ENCODE data around the gene IL1RAPL2.

DNA sequence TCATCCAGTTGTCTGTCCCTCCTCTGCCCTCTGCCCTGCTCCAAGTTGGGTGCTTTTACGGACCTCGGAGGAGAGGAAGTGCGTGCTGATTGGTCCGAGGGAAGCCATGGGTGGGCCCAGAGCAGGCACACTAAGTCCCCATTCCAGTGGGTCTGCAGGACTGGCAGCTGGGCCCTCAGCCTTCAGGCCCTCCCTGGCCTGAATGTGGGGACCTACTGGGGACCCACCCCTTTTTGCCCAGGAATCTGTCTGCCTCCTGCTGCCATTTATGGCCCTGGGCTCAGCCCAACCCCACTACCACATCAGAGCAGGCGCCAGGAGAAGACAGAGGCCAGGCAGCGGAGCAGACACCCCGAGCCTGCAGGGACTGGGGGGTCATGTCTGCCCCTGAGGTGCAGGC, 484.9 kb downstream of the IL1RAPL2 start:
- TF ChIP-seq POLR2A (IDR thresholded peaks at IDR 0.05): no peak
- TF ChIP-seq, protein P1, sequence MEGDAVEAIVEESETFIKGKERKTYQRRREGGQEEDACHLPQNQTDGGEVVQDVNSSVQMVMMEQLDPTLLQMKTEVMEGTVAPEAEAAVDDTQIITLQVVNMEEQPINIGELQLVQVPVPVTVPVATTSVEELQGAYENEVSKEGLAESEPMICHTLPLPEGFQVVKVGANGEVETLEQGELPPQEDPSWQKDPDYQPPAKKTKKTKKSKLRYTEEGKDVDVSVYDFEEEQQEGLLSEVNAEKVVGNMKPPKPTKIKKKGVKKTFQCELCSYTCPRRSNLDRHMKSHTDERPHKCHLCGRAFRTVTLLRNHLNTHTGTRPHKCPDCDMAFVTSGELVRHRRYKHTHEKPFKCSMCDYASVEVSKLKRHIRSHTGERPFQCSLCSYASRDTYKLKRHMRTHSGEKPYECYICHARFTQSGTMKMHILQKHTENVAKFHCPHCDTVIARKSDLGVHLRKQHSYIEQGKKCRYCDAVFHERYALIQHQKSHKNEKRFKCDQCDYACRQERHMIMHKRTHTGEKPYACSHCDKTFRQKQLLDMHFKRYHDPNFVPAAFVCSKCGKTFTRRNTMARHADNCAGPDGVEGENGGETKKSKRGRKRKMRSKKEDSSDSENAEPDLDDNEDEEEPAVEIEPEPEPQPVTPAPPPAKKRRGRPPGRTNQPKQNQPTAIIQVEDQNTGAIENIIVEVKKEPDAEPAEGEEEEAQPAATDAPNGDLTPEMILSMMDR (IDR thresholded peaks at IDR 0.05): no peak
